ENCODE measurements around the gene SOBP.

The SOBP gene

DNA sequence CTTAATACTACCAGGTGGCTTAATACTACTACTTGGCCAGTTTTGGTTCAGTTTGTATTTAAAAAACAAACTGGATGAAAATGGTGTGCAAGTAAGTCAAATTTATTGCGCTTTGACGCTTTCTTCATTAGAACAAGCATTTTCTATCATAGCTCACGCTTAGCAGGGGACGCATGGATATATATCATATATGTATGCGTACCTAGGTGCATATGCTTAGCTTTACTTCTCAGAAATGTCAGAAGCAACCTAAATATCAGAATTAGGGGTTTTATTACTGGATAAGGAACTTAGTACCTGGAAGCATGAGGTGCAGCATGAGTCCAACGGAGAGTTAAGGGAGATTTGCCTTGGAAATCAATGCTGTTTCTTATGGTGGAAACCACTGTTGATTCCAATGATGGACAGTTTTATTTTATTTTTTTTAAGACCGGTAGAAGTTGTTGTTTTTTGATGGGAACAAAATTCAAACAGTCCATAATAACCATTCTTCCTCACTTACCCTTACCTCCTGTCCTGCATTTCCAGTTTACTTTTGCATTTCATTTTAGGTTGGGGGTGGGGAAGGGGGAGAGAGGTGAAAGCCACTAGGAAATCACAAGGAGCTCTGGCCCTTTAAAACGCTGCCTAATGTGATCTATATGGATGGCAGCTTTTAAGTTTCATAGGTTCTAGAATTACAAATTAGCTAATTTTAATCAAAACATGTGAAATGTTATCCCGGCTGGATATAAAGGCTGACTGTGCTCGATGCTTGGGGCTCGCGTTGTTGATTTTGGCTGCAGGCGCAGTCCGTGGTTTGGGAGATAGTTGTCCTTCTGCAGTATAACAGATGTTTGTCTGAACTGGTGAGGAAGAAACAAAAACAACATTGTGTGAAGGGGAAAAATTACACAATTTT lies 2.1 kb downstream of the SOBP start:
- Histone ChIP-seq H3K9me3 (no peaks in the 10 kb centered on the region), H3K4me1 (peaks cover 30% of the 10 kb centered on the region), H3K4me3 (ENCODE audit: low read depth, low read length) (peak overlapping the region; percentile 93), H3K36me3 (no peaks in the 10 kb centered on the region), H3K27me3 (no peaks in the 10 kb centered on the region)
- TF ChIP-seq, protein P1, sequence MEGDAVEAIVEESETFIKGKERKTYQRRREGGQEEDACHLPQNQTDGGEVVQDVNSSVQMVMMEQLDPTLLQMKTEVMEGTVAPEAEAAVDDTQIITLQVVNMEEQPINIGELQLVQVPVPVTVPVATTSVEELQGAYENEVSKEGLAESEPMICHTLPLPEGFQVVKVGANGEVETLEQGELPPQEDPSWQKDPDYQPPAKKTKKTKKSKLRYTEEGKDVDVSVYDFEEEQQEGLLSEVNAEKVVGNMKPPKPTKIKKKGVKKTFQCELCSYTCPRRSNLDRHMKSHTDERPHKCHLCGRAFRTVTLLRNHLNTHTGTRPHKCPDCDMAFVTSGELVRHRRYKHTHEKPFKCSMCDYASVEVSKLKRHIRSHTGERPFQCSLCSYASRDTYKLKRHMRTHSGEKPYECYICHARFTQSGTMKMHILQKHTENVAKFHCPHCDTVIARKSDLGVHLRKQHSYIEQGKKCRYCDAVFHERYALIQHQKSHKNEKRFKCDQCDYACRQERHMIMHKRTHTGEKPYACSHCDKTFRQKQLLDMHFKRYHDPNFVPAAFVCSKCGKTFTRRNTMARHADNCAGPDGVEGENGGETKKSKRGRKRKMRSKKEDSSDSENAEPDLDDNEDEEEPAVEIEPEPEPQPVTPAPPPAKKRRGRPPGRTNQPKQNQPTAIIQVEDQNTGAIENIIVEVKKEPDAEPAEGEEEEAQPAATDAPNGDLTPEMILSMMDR (IDR thresholded peaks at IDR 0.05; ENCODE audit: low read depth, low read length): no peak
- DNase-seq: no peak

DNA sequence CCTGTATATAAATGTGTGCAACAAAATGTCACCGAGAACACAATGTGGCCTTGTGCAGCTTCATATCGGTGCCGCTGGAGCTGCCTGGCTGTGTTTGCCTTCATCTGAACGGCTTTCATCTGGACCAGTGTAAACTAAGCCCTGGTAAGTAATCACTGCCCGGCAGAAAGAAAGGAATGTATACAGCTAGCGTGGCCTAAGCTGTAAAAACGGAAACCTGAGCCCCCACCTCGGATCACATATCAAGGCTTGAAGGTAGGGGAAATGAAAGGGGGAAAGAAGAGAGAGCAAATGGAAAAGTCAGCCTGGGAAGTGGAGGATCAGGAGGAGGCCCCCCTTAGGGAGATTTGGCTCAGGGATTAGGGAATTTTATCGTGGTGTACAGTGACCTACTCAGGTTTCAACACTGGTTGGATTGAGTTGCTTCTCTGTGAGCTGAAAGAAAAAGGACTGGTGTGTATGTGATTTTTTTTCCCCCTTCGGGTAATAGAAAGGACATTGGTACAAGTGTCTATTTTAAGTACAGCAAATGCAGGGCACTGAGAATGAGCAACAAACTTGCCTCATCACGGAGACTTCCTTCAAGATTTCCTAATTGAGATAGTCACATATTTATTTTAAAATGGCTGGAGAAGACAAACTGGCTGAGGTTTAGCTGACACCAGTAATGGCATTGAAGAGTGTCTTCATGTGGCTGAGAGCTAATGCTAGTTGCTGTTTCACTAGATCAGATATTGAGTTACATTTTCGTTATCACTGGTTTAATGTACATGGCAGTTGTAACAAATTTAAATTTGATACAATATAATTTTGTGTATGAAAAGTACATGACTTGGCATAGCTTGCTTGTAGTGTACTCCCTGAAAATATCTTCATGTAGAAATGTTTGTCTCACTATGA lies 3.5 kb downstream of the SOBP start:
- Histone ChIP-seq H3K27me3 (no peaks in the 10 kb centered on the region), H3K9me3 (no peaks in the 10 kb centered on the region), H3K4me3 (ENCODE audit: low read depth, low read length) (peak overlapping the region; percentile 93), H3K4me1 (peaks cover 24% of the 10 kb centered on the region), H3K36me3 (no peaks in the 10 kb centered on the region)
- DNase-seq: no peak
- TF ChIP-seq, protein P1 (IDR thresholded peaks at IDR 0.05; ENCODE audit: low read depth, low read length): no peak

DNA sequence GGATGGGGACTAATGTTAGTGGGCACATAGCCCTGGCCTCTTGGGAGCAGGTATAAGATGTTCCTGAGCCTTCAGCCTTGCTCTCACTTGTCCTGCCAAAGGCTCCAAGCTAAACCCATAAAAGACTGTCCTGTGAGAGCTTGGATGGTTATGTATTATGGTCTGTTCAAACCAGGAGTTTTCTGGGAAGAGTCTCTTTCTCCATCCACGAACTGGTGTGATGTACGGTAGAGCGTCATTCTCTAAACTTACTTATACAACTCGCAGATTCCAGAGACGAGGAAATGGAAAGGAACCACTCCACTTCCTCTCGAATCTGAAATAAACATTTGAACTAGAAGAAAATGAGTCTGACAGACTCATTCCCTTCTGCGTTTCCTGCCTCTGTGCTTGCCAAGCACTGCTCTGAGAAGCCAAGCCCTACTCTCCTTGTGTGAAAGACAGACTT lies 5.3 kb downstream of the SOBP start:
- Histone ChIP-seq H3K36me3 (no peaks in the 10 kb centered on the region), H3K9me3 (no peaks in the 10 kb centered on the region), H3K4me3 (ENCODE audit: low read depth, low read length) (peak overlapping the region; percentile 3; the same call in 1 of the 2 replicates), H3K4me1 (peaks cover 23% of the 10 kb centered on the region), H3K27me3 (no peaks in the 10 kb centered on the region)
- DNase-seq: no peak
- TF ChIP-seq, protein P1 (IDR thresholded peaks at IDR 0.05; ENCODE audit: low read depth, low read length): no peak

DNA sequence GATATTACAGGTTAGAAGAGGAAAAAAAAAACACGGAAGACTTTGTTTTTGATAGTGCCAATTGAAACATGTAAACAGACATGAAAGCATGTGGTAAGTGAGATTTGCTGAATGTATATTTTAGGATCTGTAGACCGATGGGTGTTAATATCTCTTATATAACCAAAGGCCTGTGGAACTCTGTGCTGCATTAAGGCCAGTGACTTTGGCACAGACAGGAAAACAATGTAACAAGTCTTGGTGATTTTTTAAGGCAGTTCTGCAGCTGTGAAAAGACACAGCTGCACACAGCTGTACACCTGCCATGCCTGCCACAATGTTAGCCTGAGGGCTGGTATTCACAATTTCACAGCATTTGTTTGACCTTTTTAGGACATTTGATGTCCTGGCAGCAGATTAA lies 6.1 kb downstream of the SOBP start:
- TF ChIP-seq, protein P1 (IDR thresholded peaks at IDR 0.05; ENCODE audit: low read depth, low read length): no peak
- no peak for DNase-seq
- peaks cover 23% of the 10 kb centered on the region for H3K4me1 ChIP-seq
- no peak overlapping the region for H3K4me3 ChIP-seq (ENCODE audit: low read depth, low read length)
- H3K36me3 ChIP-seq: no peaks in the 10 kb centered on the region
- H3K9me3 ChIP-seq: no peaks in the 10 kb centered on the region
- no peaks in the 10 kb centered on the region for H3K27me3 ChIP-seq

DNA sequence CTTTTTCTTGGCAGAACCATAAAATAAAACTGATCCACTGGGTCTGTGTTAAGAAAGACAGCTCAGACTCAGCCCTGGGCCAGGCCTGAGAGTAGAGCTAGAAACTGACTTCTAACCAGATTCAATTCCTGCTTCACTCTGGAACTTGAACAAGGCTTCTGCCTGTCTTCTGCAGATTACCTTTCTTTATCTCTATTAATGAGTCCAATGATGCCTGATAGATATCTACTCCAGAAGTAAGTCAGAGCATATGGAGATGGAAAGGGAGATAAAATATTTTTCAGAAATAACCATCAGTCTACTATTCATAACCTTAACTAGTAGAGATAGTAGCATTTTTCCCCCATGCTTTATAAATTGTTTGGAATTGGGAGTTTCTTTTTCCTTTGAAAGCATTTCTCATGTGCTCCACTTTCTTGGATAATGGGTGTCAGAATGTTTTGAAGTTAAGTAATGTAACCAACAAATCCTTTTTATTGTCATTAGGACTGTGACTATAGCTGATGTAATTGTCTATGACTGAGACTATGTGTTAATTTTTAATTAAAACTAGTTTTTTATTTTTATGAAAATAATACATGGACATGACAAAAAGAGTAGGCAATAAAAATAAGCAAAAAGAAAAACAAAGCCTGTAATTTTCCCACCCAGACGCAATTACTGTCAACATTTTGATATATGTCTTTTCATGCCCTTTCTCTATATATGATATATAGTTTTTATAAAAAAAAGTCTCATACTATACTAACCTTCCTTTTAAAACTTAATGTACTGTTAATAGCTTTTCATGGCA lies 7.2 kb downstream of the SOBP start:
- TF ChIP-seq, protein P1 (IDR thresholded peaks at IDR 0.05; ENCODE audit: low read depth, low read length): no peak
- H3K4me1 ChIP-seq: peaks cover 23% of the 10 kb centered on the region
- no peak overlapping the region for H3K4me3 ChIP-seq (ENCODE audit: low read depth, low read length)

More for the DNA sequence above, 7.2 kb downstream of the SOBP start:
- no peak for DNase-seq
- Histone ChIP-seq H3K36me3 (no peaks in the 10 kb centered on the region), H3K9me3 (no peaks in the 10 kb centered on the region), H3K27me3 (no peaks in the 10 kb centered on the region)
